Breast epithelium (tissue), 4 donors: ENCODE results near the gene CCDC74B. TPM values are rescaled to one million over a fixed set of nuclear protein-coding genes. Genes with fewer than 3 reads are reported as not detected.
"Not testable (repeated sequence)": the region's sequence is repeated elsewhere in the genome, so short reads cannot be mapped to it uniquely, and the experiment has no call there.

Experiments
- DNase-seq, 2 donors: peaks; one replicate each; pipeline ENCODE4 v3.0.0-alpha.2; 2019; ENCODE audit warnings: low spot score in 2 of 2
- H3K27ac ChIP-seq, 2 donors: fragments of 200-600 bp; sonication (generic) in 1 of 2; one replicate each; pipeline ENCODE4 v1.5.1; 2016 to 2019; ENCODE audit warnings: mild to moderate bottlenecking in 1 of 2
- H3K27me3 ChIP-seq, 2 donors: fragments of 200-600 bp; sonication (generic) in 1 of 2; one replicate each; pipeline versions ENCODE4 v1.5.1 to v1.6.0; 2017 to 2019; ENCODE audit warnings: control low read depth in 1 of 2, mild to moderate bottlenecking in 1 of 2
- H3K36me3 ChIP-seq: fragments of 200-600 bp; one replicate; pipeline ENCODE4 v1.5.1; 2019
- H3K4me1 ChIP-seq, 2 donors: fragments of 200-600 bp; sonication (generic); one replicate each; pipeline ENCODE4 v1.5.1; 2016 to 2019; ENCODE audit warnings: control low read depth in 1 of 2
- H3K4me3 ChIP-seq, 3 donors: fragments of 200-600 bp; sonication (generic); 1 replicate in 2 of 3; 2 replicates in 1 of 3; pipeline ENCODE4 v1.5.1; 2016 to 2019; ENCODE audit warnings: mild to moderate bottlenecking in 3 of 3, moderate library complexity in 2 of 3
- H3K9me3 ChIP-seq, 2 donors: fragments of 200-600 bp; sonication (generic) in 1 of 2; one replicate each; pipeline ENCODE4 v1.5.1; 2016 to 2019; ENCODE audit warnings: control low read depth in 1 of 2
- CTCF ChIP-seq, 3 donors: fragments of 450-650 bp; IDR thresholded peaks; one replicate each; pipeline ENCODE4 v1.5.1; 2016 to 2017; ENCODE audit warnings: antibody characterized with exemption in 3 of 3, mild to moderate bottlenecking in 3 of 3, moderate library complexity in 3 of 3
- POLR2A ChIP-seq: fragments of 450-650 bp; IDR thresholded peaks from one replicate; pipeline ENCODE4 v1.6.1; 2016; ENCODE audit warnings: antibody characterized with exemption, mild to moderate bottlenecking, moderate library complexity
- POLR2AphosphoS5 ChIP-seq, 3 donors: sonication (generic); formaldehyde crosslinking; IDR thresholded peaks; one replicate each; pipeline ENCODE4 v1.6.1; 2017; ENCODE audit warnings: antibody characterized with exemption in 3 of 3
- intact Hi-C: fragments of 100-400 bp; cut with DNase I; formaldehyde crosslinking; loops from one replicate; pipeline ENCODE4 v1.15.1; 2023; ENCODE audit warnings: low total_unique reads
- total RNA-seq, 3 donors: library from RNA; depleted of rRNA; stranded (reverse); fragments of >200 nt; gene quantifications; one replicate each; pipeline ENCODE4 v1.1.0, GENCODE V29; 2016

Gene CCDC74B
- total RNA-seq, 3 donors from 2014 or later, result 2.7 to 16.1 (median 9.5) TPM

GRCh38 chr2:130181880-130182682, 37.2 kb upstream of the CCDC74B start, which contains the start of gene MZT2B:
Gene MZT2B, plus strand, starts transcription at chr2:130182262. Its CDS starts 21 bp downstream, at chr2:130182283.
- H3K4me1 ChIP-seq, H3K9me3 ChIP-seq, H3K36me3 ChIP-seq, H3K27me3 ChIP-seq: not testable (repeated sequence)
- H3K4me3 ChIP-seq, result peak within 1 kb of the TSS; percentile 79 to 97 (median 93)
- peak; percentile 67 to 82 for DNase-seq
- TF ChIP-seq CTCF (IDR thresholded peaks at IDR 0.05), result peak; percentile 37 to 82 (median 40)
- H3K27ac ChIP-seq, result peak within 1 kb of the TSS; percentile 91 to 92
- intact Hi-C loops, result loop anchor here (10.0 kb wide), 1 partner anchor 1303 kb away; no protein-coding TSS in a partner anchor

GRCh38 chr2:130181325-130181879, 36.5 kb upstream of the CCDC74B start, which contains the start of gene SMPD4:
Gene SMPD4, minus strand, starts transcription at chr2:130181602. Its CDS starts 5,010 bp downstream, at chr2:130176592.
- peak; percentile 95 to 97 for DNase-seq
- TF ChIP-seq POLR2A, result peak; percentile 21
- no peak for TF ChIP-seq CTCF (IDR thresholded peaks at IDR 0.05)
- TF ChIP-seq POLR2AphosphoS5 (IDR thresholded peaks at IDR 0.05), result peak in 2 of 3 donors; percentile 64 to 86
- intact Hi-C loops, result loop anchor here (10.0 kb wide), 1 partner anchor 1303 kb away; no protein-coding TSS in a partner anchor
- H3K9me3 ChIP-seq, result no peaks in the 10 kb centered on the region
- H3K36me3 ChIP-seq, result no peaks in the 10 kb centered on the region
- H3K27me3 ChIP-seq, result no peaks in the 10 kb centered on the region
- peak within 1 kb of the TSS; percentile 91 to 92 for H3K27ac ChIP-seq
- peaks cover 0 to 7% of the 10 kb centered on the region in 2 donors for H3K4me1 ChIP-seq
- peak within 1 kb of the TSS; percentile 79 to 97 (median 93) for H3K4me3 ChIP-seq

GRCh38 chr2:130180404-130181324, 35.8 kb upstream of the CCDC74B start:
- H3K27me3 ChIP-seq, H3K4me1 ChIP-seq, DNase-seq, H3K9me3 ChIP-seq, H3K36me3 ChIP-seq: not testable (repeated sequence)
- peak overlapping the region; percentile 91 to 92 for H3K27ac ChIP-seq
- H3K4me3 ChIP-seq, result peak overlapping the region; percentile 79 to 97 (median 93)
- intact Hi-C loops, result loop anchor here (10.0 kb wide), 1 partner anchor 1304 kb away; no protein-coding TSS in a partner anchor

- H3K4me3 ChIP-seq, H3K27ac ChIP-seq, H3K27me3 ChIP-seq, intact Hi-C loops, H3K9me3 ChIP-seq, H3K4me1 ChIP-seq, DNase-seq, H3K36me3 ChIP-seq: not testable (repeated sequence)
Measured at GRCh38 chr2:130174866-130175265, 30.0 kb upstream of the CCDC74B start.

GRCh38 chr2:130169896-130170295, 25.0 kb upstream of the CCDC74B start:
- H3K27me3 ChIP-seq, result no peaks in the 10 kb centered on the region

GRCh38 chr2:130169163-130169562, 24.3 kb upstream of the CCDC74B start:
- H3K36me3 ChIP-seq, H3K27me3 ChIP-seq, H3K4me1 ChIP-seq, intact Hi-C loops, H3K9me3 ChIP-seq, H3K27ac ChIP-seq, DNase-seq, H3K4me3 ChIP-seq: not testable (repeated sequence)

More at GRCh38 chr2:130169896-130170295, 25.0 kb upstream of the CCDC74B start:
- H3K27ac ChIP-seq, result no peak overlapping the region
- no peak for DNase-seq
- no peaks in the 10 kb centered on the region for H3K4me1 ChIP-seq
- intact Hi-C loops, result no loop called here
- no peak for TF ChIP-seq POLR2AphosphoS5 (IDR thresholded peaks at IDR 0.05)
- TF ChIP-seq POLR2A, result no peak
- TF ChIP-seq CTCF (IDR thresholded peaks at IDR 0.05), result no peak
- no peaks in the 10 kb centered on the region for H3K36me3 ChIP-seq
- H3K9me3 ChIP-seq, result no peaks in the 10 kb centered on the region
- H3K4me3 ChIP-seq, result no peak overlapping the region

GRCh38 chr2:130166611-130167010, 21.7 kb upstream of the CCDC74B start:
- H3K4me1 ChIP-seq, H3K4me3 ChIP-seq, H3K9me3 ChIP-seq, H3K36me3 ChIP-seq, H3K27me3 ChIP-seq, H3K27ac ChIP-seq, DNase-seq, intact Hi-C loops: not testable (repeated sequence)
